ENCODE results near the gene NT5C.

- TF ChIP-seq CTCF (IDR thresholded peaks at IDR 0.05; ENCODE audit: low read depth, low read length, poor library complexity, severe bottlenecking) = no peak
- TF ChIP-seq EZH2phosphoT487 (IDR thresholded peaks at IDR 0.05; ENCODE audit: borderline replicate concordance, low read length) = no peak
Measured at GRCh38 chr17:75126954-75127353, 4.6 kb downstream of the NT5C start.

Measured in DOHH2 (cell line).